AG09319 (cell line): ENCODE results near the gene TPD52L1.

Source experiments
- DNase-seq: peaks from one replicate; pipeline ENCODE4 v3.0.0-alpha.2; 2010; ENCODE audit warnings: low read depth; ENCODE audit errors: extremely low read depth
- CTCF ChIP-seq: IDR thresholded peaks from 2 replicates; pipeline ENCODE4 v1.5.1; 2011; ENCODE audit warnings: low read depth, mild to moderate bottlenecking, inconsistent platforms, low read length, moderate library complexity

TPD52L1 gene

GRCh38 chr6:125217369-125217768, 63.8 kb downstream of the TPD52L1 start:
- no peak for DNase-seq
- no peak for TF ChIP-seq CTCF

- no peak for DNase-seq
- no peak for TF ChIP-seq CTCF
Observed at GRCh38 chr6:125217992-125218391, 64.4 kb downstream of the TPD52L1 start.

GRCh38 chr6:125219361-125219895, 65.9 kb downstream of the TPD52L1 start:
- DNase-seq = no peak
- no peak for TF ChIP-seq CTCF

- DNase-seq = no peak
- no peak for TF ChIP-seq CTCF
Observed at GRCh38 chr6:125220712-125221111, 67.1 kb downstream of the TPD52L1 start.

GRCh38 chr6:125222531-125223455, 69.2 kb downstream of the TPD52L1 start:
- DNase-seq = no peak
- no peak for TF ChIP-seq CTCF

GRCh38 chr6:125224231-125224861, 70.8 kb downstream of the TPD52L1 start:
- no peak for TF ChIP-seq CTCF
- DNase-seq = no peak

GRCh38 chr6:125227244-125227643, 73.7 kb downstream of the TPD52L1 start:
- no peak for DNase-seq
- TF ChIP-seq CTCF = no peak
